A673 (cell line): ENCODE measurements around the gene AKAP1. TPM values are rescaled to one million over a fixed set of nuclear protein-coding genes. Genes with fewer than 3 reads are reported as not detected.

ENCODE experiments used
- BruUV-seq: library from RNA; stranded (reverse); fragments of 400-500 nt; replicated peaks from 2 replicates; lab custom pipeline; 2021; lab: Mats Ljungman, UMichigan
- CTCF ChIA-PET: fragments of 300-600 bp; sonication (Branson Sonifier 250); formaldehyde crosslinking; loops from one replicate; lab custom pipeline; 2022; ENCODE audit warnings: antibody characterized with exemption; lab: Charles Lee
- POLR2A ChIA-PET: fragments of 300-600 bp; sonication (Branson Sonifier 250); formaldehyde crosslinking; loops from one replicate; lab custom pipeline; 2022; ENCODE audit warnings: antibody characterized with exemption; ENCODE audit not compliant: low non-redundant PET; lab: Charles Lee
- DNase-seq: peaks from one replicate; pipeline ENCODE4 v3.0.0-alpha.2; 2015; ENCODE audit warnings: low spot score
- H3K27ac ChIP-seq: fragments of 200-600 bp; sonication (generic); 2 replicates; pipeline ENCODE4 v1.5.1; 2016; ENCODE audit warnings: mixed run types, low read depth, mild to moderate bottlenecking, mixed read lengths, antibody characterized with exemption, low read length; ENCODE audit not compliant: poor library complexity, severe bottlenecking
- H3K27me3 ChIP-seq: fragments of 200-600 bp; sonication (generic); replicated peaks from 2 replicates; pipeline ENCODE4 v1.6.1; 2017; ENCODE audit warnings: mixed run types, low read depth, mild to moderate bottlenecking, mixed read lengths, antibody characterized with exemption, low read length; ENCODE audit not compliant: insufficient read depth, poor library complexity
- H3K36me3 ChIP-seq: fragments of 200-600 bp; sonication (generic); 2 replicates; pipeline ENCODE4 v1.6.1; 2016; ENCODE audit warnings: mixed run types, mild to moderate bottlenecking, mixed read lengths, antibody characterized with exemption, low read length; ENCODE audit not compliant: insufficient read depth, poor library complexity, severe bottlenecking
- H3K4me1 ChIP-seq: fragments of 200-600 bp; sonication (generic); 2 replicates; pipeline ENCODE4 v1.6.1; 2017; ENCODE audit warnings: mixed run types, mild to moderate bottlenecking, mixed read lengths, antibody characterized with exemption, low read length; ENCODE audit not compliant: insufficient read depth, poor library complexity, severe bottlenecking
- H3K4me3 ChIP-seq: fragments of 200-600 bp; sonication (generic); 2 replicates; pipeline ENCODE4 v1.5.1; 2016; ENCODE audit warnings: low read depth, mixed run types, mild to moderate bottlenecking, mixed read lengths, low read length; ENCODE audit not compliant: poor library complexity, severe bottlenecking
- H3K9me3 ChIP-seq: fragments of 200-600 bp; sonication (generic); 2 replicates; pipeline ENCODE4 v1.6.1; 2016; ENCODE audit warnings: mixed run types, low read depth, mild to moderate bottlenecking, mixed read lengths, antibody characterized with exemption, low read length; ENCODE audit not compliant: poor library complexity, severe bottlenecking
- CTCF ChIP-seq: fragments of 300-800, 200-600 bp; sonication (generic); conservative IDR thresholded peaks from 2 replicates; pipeline ENCODE4 v1.5.1; 2017; ENCODE audit warnings: low read depth, mild to moderate bottlenecking, antibody characterized with exemption, low read length, moderate library complexity, mixed read lengths
- EZH2 ChIP-seq: fragments of 200-600 bp; sonication (generic); IDR thresholded peaks from 2 replicates; pipeline ENCODE4 v1.6.1; 2017; ENCODE audit warnings: borderline replicate concordance, low read depth, mild to moderate bottlenecking, mixed read lengths, antibody characterized with exemption, low read length; ENCODE audit not compliant: poor library complexity, severe bottlenecking
- intact Hi-C: fragments of 100-400 bp; cut with micrococcal nuclease; formaldehyde crosslinking; loops from one replicate; pipeline ENCODE4 v1.10.0; 2022; ENCODE audit not compliant: unreplicated experiment
- total RNA-seq: library from RNA; stranded (reverse); gene quantifications from 2 replicates; pipeline ENCODE4 v1.2.3, GENCODE V29; 2021

AKAP1 gene
- total RNA-seq, 1 experiment from 2014 or later: 43.4 TPM

DNA sequence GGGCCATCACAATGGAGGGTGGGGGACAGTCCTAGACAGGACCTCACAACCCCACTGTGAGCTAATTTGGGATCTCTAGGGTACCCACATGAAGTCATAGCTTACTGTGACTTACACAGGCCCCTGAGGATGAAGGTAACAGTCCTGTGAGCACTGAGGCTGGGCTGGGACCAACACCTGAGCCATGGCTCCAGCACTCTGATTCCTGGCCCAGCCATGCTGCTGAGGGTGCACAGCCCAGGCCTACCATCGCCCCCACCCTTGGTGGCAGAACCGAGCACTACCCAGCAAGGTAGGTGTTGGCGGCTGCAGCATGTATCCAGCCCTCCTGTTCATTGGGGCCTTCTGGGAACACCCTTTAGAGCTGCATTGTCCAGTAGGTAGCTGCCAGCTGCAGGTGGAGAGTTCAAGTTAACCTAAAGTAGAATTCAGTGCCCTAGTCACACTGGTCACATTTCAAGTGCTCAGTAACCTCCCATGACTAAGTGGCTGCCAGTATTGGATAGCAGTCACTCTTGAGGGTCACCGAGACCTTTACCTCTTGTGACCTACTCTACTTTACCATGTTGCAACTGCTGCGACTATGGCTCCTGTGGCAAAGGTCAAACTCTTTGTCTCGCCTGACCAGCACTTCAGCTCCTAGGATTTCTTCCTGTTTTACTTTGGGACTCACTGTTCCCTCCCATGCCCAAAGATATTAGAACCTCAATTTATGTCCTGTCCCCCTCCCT, 11.6 kb downstream of the AKAP1 start:
- Histone ChIP-seq H3K4me1 (peaks cover 5% of the 10 kb centered on the region), H3K27me3 (no peaks in the 10 kb centered on the region), H3K36me3 (no peaks in the 10 kb centered on the region), H3K9me3 (no peaks in the 10 kb centered on the region), H3K4me3 (no peak overlapping the region), H3K27ac (no peak overlapping the region)
- TF ChIP-seq CTCF: no peak
- no peak for TF ChIP-seq EZH2
- BruUV-seq: no TSS peak
- no peak for DNase-seq
- intact Hi-C loops: no loop called here
- CTCF ChIA-PET: interaction anchor here (0.6 kb wide), 1 partner anchor 1022 kb away, joined by 3 read pairs; no protein-coding TSS in a partner anchor
- POLR2A ChIA-PET: interaction anchor here (0.5 kb wide), 1 partner anchor 755 kb away, joined by 5 read pairs; no protein-coding TSS in a partner anchor

DNA sequence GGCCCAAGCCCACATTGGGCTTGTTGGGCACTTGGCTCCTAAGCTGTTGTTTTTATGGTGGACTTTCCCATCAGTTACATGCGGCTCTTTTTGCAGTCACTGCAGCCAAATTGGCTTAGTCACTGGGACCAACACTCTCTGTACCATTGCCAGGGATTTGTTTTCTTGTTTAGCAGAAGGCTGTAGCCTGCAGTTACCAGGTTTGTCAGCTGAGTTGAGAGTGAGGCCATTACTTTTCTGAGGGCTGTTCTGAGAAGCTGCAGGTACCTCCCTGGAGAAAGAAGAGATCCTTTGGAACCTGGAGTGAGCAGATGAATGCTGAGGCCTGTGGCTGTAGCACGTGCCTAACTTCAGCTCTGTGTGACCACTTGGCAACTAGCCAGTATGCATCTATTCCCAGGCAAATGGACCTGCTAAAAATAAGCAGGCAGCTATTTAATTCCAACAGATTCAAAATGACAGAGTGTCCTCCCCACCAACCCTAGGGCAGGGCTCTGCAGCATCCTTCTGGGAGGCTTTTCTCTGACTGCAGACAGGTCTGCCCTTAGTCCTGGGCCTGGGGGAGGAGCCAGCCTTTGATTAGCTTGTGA, 12.9 kb downstream of the AKAP1 start:
- Histone ChIP-seq H3K36me3 (no peaks in the 10 kb centered on the region), H3K9me3 (no peaks in the 10 kb centered on the region), H3K4me1 (peaks cover 5% of the 10 kb centered on the region), H3K27me3 (no peaks in the 10 kb centered on the region), H3K4me3 (no peak overlapping the region), H3K27ac (no peak overlapping the region)
- CTCF ChIA-PET: no interaction called here
- no peak for DNase-seq
- intact Hi-C loops: no loop called here
- POLR2A ChIA-PET: no interaction called here
- BruUV-seq: no TSS peak
- no peak for TF ChIP-seq EZH2
- no peak for TF ChIP-seq CTCF

DNA sequence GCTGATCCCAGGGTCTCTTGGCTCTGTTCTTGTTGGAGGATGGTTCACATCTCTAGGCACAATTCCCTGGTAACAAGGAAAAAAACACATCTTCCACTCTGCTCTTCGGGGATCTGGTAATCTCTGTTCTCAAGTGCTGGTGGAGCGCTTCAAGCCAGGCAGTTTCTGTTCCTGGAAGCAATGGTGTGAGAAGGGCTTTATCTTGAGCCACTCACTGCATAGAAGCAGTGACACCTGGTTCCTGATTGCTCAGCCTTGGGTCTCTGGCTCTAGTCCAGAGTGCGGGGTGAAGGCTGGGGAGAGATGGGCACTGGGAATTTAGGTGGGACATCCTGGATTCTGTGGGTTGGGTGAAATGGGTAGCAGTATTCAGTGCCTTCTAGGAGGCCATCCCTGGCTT, 14.1 kb downstream of the AKAP1 start:
- intact Hi-C loops: no loop called here
- DNase-seq: no peak
- peaks cover 5% of the 10 kb centered on the region for H3K4me1 ChIP-seq
- CTCF ChIA-PET: no interaction called here
- H3K9me3 ChIP-seq: no peaks in the 10 kb centered on the region
- H3K27me3 ChIP-seq: no peaks in the 10 kb centered on the region
- no peak overlapping the region for H3K4me3 ChIP-seq
- no TSS peak for BruUV-seq
- TF ChIP-seq CTCF (no peak), EZH2 (no peak)
- no peak overlapping the region for H3K27ac ChIP-seq
- POLR2A ChIA-PET: no interaction called here
- H3K36me3 ChIP-seq: no peaks in the 10 kb centered on the region
